ENCODE measurements around the gene SEC61A2.

Gene SEC61A2

GRCh38 chr10:12111528-12111927 lies 17.9 kb upstream of the SEC61A2 start:
- Histone ChIP-seq H3K4me1 (ENCODE audit: insufficient read depth, low read length) (no peaks in the 10 kb centered on the region), H3K36me3 (ENCODE audit: insufficient read depth, low read length) (peaks cover 15% of the 10 kb centered on the region)

GRCh38 chr10:12113627-12114026 lies 15.8 kb upstream of the SEC61A2 start:
- H3K4me3 ChIP-seq (ENCODE audit: low read depth in 1 of 2, low read length in 2 of 2) = no peak overlapping the region
- H3K9ac ChIP-seq (ENCODE audit: low read length) = no peak overlapping the region
- H3K4me1 ChIP-seq (ENCODE audit: insufficient read depth, low read length) = no peaks in the 10 kb centered on the region
- H3K27me3 ChIP-seq (ENCODE audit: control insufficient read depth in 1 of 2, insufficient read depth in 2 of 2, low read length in 2 of 2) = no peaks in the 10 kb centered on the region
- no peak overlapping the region for H3K27ac ChIP-seq (ENCODE audit: low read depth, low read length)
- no peaks in the 10 kb centered on the region for H3K9me3 ChIP-seq (ENCODE audit: low read length)
- H3K36me3 ChIP-seq (ENCODE audit: insufficient read depth, low read length) = peaks cover 6% of the 10 kb centered on the region

More at GRCh38 chr10:12111528-12111927, 17.9 kb upstream of the SEC61A2 start:
- Histone ChIP-seq H3K4me3 (ENCODE audit: low read depth in 1 of 2, low read length in 2 of 2) (no peak overlapping the region), H3K27ac (ENCODE audit: low read depth, low read length) (no peak overlapping the region), H3K9me3 (ENCODE audit: low read length) (no peaks in the 10 kb centered on the region), H3K9ac (ENCODE audit: low read length) (no peak overlapping the region), H3K27me3 (ENCODE audit: control insufficient read depth in 1 of 2, insufficient read depth in 2 of 2, low read length in 2 of 2) (no peaks in the 10 kb centered on the region)

GRCh38 chr10:12121673-12122072 lies 7.8 kb upstream of the SEC61A2 start:
- no peaks in the 10 kb centered on the region for H3K4me1 ChIP-seq (ENCODE audit: insufficient read depth, low read length)
- no peaks in the 10 kb centered on the region for H3K9me3 ChIP-seq (ENCODE audit: low read length)
- H3K27ac ChIP-seq (ENCODE audit: low read depth, low read length) = no peak overlapping the region
- H3K4me3 ChIP-seq (ENCODE audit: low read depth in 1 of 2, low read length in 2 of 2) = no peak overlapping the region
- no peak overlapping the region for H3K9ac ChIP-seq (ENCODE audit: low read length)
- no peaks in the 10 kb centered on the region for H3K27me3 ChIP-seq (ENCODE audit: control insufficient read depth in 1 of 2, insufficient read depth in 2 of 2, low read length in 2 of 2)
- H3K36me3 ChIP-seq (ENCODE audit: insufficient read depth, low read length) = peaks cover 11% of the 10 kb centered on the region

- no peaks in the 10 kb centered on the region for H3K4me1 ChIP-seq (ENCODE audit: insufficient read depth, low read length)
- no peaks in the 10 kb centered on the region for H3K27me3 ChIP-seq (ENCODE audit: control insufficient read depth in 1 of 2, insufficient read depth in 2 of 2, low read length in 2 of 2)
- no peaks in the 10 kb centered on the region for H3K36me3 ChIP-seq (ENCODE audit: insufficient read depth, low read length)
- peak overlapping the region; percentile 90 for H3K27ac ChIP-seq (ENCODE audit: low read depth, low read length)
- H3K9ac ChIP-seq (ENCODE audit: low read length) = no peak overlapping the region
- peak overlapping the region; percentile 69 to 83 for H3K4me3 ChIP-seq (ENCODE audit: low read depth in 1 of 2, low read length in 2 of 2)
- H3K9me3 ChIP-seq (ENCODE audit: low read length) = no peaks in the 10 kb centered on the region
These were observed 878 bp downstream of the SEC61A2 start for GRCh38 chr10:12130237-12130872.

GRCh38 chr10:12135631-12136030 lies 6.2 kb downstream of the SEC61A2 start:
- Histone ChIP-seq H3K27me3 (ENCODE audit: control insufficient read depth in 1 of 2, insufficient read depth in 2 of 2, low read length in 2 of 2) (no peaks in the 10 kb centered on the region), H3K36me3 (ENCODE audit: insufficient read depth, low read length) (peaks cover 19% of the 10 kb centered on the region), H3K4me1 (ENCODE audit: insufficient read depth, low read length) (no peaks in the 10 kb centered on the region), H3K9ac (ENCODE audit: low read length) (no peak overlapping the region), H3K27ac (ENCODE audit: low read depth, low read length) (no peak overlapping the region), H3K9me3 (ENCODE audit: low read length) (no peaks in the 10 kb centered on the region), H3K4me3 (ENCODE audit: low read depth in 1 of 2, low read length in 2 of 2) (no peak overlapping the region)

GRCh38 chr10:12140038-12140437 lies 10.6 kb downstream of the SEC61A2 start:
- Histone ChIP-seq H3K9ac (ENCODE audit: low read length) (no peak overlapping the region), H3K27me3 (ENCODE audit: control insufficient read depth in 1 of 2, insufficient read depth in 2 of 2, low read length in 2 of 2) (no peaks in the 10 kb centered on the region), H3K36me3 (ENCODE audit: insufficient read depth, low read length) (peaks cover 44% of the 10 kb centered on the region), H3K4me3 (ENCODE audit: low read depth in 1 of 2, low read length in 2 of 2) (no peak overlapping the region), H3K4me1 (ENCODE audit: insufficient read depth, low read length) (no peaks in the 10 kb centered on the region), H3K27ac (ENCODE audit: low read depth, low read length) (no peak overlapping the region), H3K9me3 (ENCODE audit: low read length) (no peaks in the 10 kb centered on the region)

GRCh38 chr10:12144538-12144937 lies 15.1 kb downstream of the SEC61A2 start:
- peaks cover 31% of the 10 kb centered on the region for H3K36me3 ChIP-seq (ENCODE audit: insufficient read depth, low read length)
- H3K9me3 ChIP-seq (ENCODE audit: low read length) = no peaks in the 10 kb centered on the region
- H3K27me3 ChIP-seq (ENCODE audit: control insufficient read depth in 1 of 2, insufficient read depth in 2 of 2, low read length in 2 of 2) = no peaks in the 10 kb centered on the region
- H3K9ac ChIP-seq (ENCODE audit: low read length) = no peak overlapping the region
- H3K27ac ChIP-seq (ENCODE audit: low read depth, low read length) = no peak overlapping the region
- H3K4me3 ChIP-seq (ENCODE audit: low read depth in 1 of 2, low read length in 2 of 2) = no peak overlapping the region
- no peaks in the 10 kb centered on the region for H3K4me1 ChIP-seq (ENCODE audit: insufficient read depth, low read length)

- Histone ChIP-seq H3K27ac (ENCODE audit: low read depth, low read length) (no peak overlapping the region), H3K4me3 (ENCODE audit: low read depth in 1 of 2, low read length in 2 of 2) (no peak overlapping the region), H3K36me3 (ENCODE audit: insufficient read depth, low read length) (peaks cover 13% of the 10 kb centered on the region), H3K9me3 (ENCODE audit: low read length) (no peaks in the 10 kb centered on the region), H3K9ac (ENCODE audit: low read length) (no peak overlapping the region), H3K27me3 (ENCODE audit: control insufficient read depth in 1 of 2, insufficient read depth in 2 of 2, low read length in 2 of 2) (no peaks in the 10 kb centered on the region), H3K4me1 (ENCODE audit: insufficient read depth, low read length) (no peaks in the 10 kb centered on the region)
These were observed 20.7 kb downstream of the SEC61A2 start for GRCh38 chr10:12150163-12150562.

- Histone ChIP-seq H3K9ac (ENCODE audit: low read length) (no peak overlapping the region), H3K27me3 (ENCODE audit: control insufficient read depth in 1 of 2, insufficient read depth in 2 of 2, low read length in 2 of 2) (no peaks in the 10 kb centered on the region), H3K27ac (ENCODE audit: low read depth, low read length) (no peak overlapping the region), H3K4me3 (ENCODE audit: low read depth in 1 of 2, low read length in 2 of 2) (no peak overlapping the region), H3K36me3 (ENCODE audit: insufficient read depth, low read length) (peaks cover 20% of the 10 kb centered on the region), H3K4me1 (ENCODE audit: insufficient read depth, low read length) (no peaks in the 10 kb centered on the region), H3K9me3 (ENCODE audit: low read length) (no peaks in the 10 kb centered on the region)
These were observed 25.0 kb downstream of the SEC61A2 start for GRCh38 chr10:12154516-12154915.

- Histone ChIP-seq H3K9me3 (ENCODE audit: low read length) (no peaks in the 10 kb centered on the region), H3K9ac (ENCODE audit: low read length) (no peak overlapping the region), H3K27me3 (ENCODE audit: control insufficient read depth in 1 of 2, insufficient read depth in 2 of 2, low read length in 2 of 2) (no peaks in the 10 kb centered on the region), H3K4me3 (ENCODE audit: low read depth in 1 of 2, low read length in 2 of 2) (no peak overlapping the region), H3K4me1 (ENCODE audit: insufficient read depth, low read length) (no peaks in the 10 kb centered on the region), H3K36me3 (ENCODE audit: insufficient read depth, low read length) (peaks cover 23% of the 10 kb centered on the region), H3K27ac (ENCODE audit: low read depth, low read length) (no peak overlapping the region)
These were observed 27.1 kb downstream of the SEC61A2 start for GRCh38 chr10:12156367-12157123.

GRCh38 chr10:12158111-12158510 lies 28.6 kb downstream of the SEC61A2 start:
- Histone ChIP-seq H3K4me1 (ENCODE audit: insufficient read depth, low read length) (no peaks in the 10 kb centered on the region), H3K4me3 (ENCODE audit: low read depth in 1 of 2, low read length in 2 of 2) (no peak overlapping the region), H3K36me3 (ENCODE audit: insufficient read depth, low read length) (peaks cover 38% of the 10 kb centered on the region), H3K9me3 (ENCODE audit: low read length) (no peaks in the 10 kb centered on the region), H3K27ac (ENCODE audit: low read depth, low read length) (no peak overlapping the region), H3K27me3 (ENCODE audit: control insufficient read depth in 1 of 2, insufficient read depth in 2 of 2, low read length in 2 of 2) (no peaks in the 10 kb centered on the region), H3K9ac (ENCODE audit: low read length) (no peak overlapping the region)

GRCh38 chr10:12160664-12161063 lies 31.2 kb downstream of the SEC61A2 start:
- Histone ChIP-seq H3K9me3 (ENCODE audit: low read length) (no peaks in the 10 kb centered on the region), H3K27me3 (ENCODE audit: control insufficient read depth in 1 of 2, insufficient read depth in 2 of 2, low read length in 2 of 2) (no peaks in the 10 kb centered on the region), H3K4me1 (ENCODE audit: insufficient read depth, low read length) (no peaks in the 10 kb centered on the region), H3K4me3 (ENCODE audit: low read depth in 1 of 2, low read length in 2 of 2) (no peak overlapping the region), H3K36me3 (ENCODE audit: insufficient read depth, low read length) (peaks cover 54% of the 10 kb centered on the region), H3K27ac (ENCODE audit: low read depth, low read length) (no peak overlapping the region), H3K9ac (ENCODE audit: low read length) (no peak overlapping the region)

All from muscle layer of colon (tissue), 2 donors.